IPS DF 4.7 (cell line): Measurements from ENCODE around the gene FLNB.
"Not testable (repeated sequence)": the region's sequence is repeated elsewhere in the genome, so short reads cannot be mapped to it uniquely, and the experiment has no call there.

Source experiments
- DNase-seq: peaks from one replicate; pipeline ENCODE4 v3.0.0-alpha.2; 2013; ENCODE audit warnings: low spot score; ENCODE audit errors: extremely low read depth

Gene FLNB

GRCh38 chr3:58198804-58199203 lies 190.6 kb downstream of the FLNB start:
- DNase-seq, result no peak

GRCh38 chr3:58200121-58200709 lies 192.0 kb downstream of the FLNB start:
- no peak for DNase-seq

DNA sequence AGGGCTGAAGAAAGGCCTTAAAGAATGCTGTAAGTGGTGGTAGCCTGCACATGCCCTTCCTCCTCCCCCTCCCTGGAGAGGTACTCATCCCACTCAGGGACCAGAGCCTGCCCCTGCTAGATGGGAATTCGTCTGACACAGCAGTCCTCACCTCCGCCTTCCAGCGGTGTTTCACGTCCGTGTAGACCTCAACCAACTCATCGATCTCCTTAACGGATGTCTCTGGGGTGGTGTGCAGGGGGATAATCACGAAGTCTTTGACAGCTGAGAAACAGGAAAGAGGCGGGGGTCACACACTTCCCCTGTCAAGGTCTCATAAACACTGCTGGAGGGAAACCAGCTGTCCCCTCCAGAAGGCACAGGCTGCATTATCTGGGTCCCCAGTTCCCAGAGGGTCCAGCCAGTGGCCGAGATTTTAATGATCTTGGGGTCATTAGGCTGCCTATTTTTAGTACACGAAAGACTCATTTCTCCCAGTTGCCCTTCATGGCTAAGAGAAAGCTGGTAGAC lies 192.7 kb downstream of the FLNB start:
- no peak for DNase-seq

GRCh38 chr3:58201451-58201850 lies 193.2 kb downstream of the FLNB start:
- not testable (repeated sequence) for DNase-seq

DNA sequence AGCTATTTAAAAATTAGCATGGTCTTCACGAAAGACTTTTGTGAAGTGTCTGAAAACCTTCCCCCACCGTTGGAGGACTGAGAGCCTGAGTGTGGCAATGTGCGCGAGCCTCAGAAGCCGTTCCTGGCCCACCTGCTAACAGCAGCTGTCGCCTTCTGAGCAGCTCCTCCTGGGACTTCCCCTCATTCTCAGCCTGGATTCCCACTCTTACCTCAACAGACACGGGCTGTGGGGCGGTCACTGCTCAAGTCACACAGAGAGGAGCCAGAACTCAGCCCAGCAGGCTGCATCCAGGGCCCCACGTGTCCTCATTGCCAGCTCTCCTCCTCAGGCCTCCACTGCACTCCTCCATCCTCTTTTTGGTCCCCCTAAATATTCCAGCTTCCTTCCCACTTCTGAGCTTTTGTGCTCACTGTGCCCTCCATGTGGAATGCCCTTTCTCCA lies 194.7 kb downstream of the FLNB start:
- no peak for DNase-seq

DNA sequence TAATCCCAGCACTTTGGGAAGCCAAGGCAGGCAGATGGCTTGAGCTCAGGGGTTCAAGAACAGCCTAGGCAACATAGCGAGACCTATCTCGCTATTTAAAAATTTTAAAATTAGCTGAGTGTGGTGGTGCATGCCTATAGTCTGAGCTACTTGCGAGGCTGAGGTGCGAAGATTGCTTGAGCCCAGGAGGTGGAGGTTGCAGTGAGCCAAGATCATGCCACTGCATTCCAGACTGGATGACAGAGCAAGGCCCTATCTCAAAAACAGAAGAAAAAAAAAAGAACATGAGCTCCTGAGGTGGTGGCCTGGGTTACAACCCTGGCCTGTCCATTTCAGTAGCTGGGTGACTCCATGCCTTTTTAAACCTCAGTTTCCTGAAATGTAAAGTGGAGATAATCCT lies 195.3 kb downstream of the FLNB start:
- no peak for DNase-seq

DNA sequence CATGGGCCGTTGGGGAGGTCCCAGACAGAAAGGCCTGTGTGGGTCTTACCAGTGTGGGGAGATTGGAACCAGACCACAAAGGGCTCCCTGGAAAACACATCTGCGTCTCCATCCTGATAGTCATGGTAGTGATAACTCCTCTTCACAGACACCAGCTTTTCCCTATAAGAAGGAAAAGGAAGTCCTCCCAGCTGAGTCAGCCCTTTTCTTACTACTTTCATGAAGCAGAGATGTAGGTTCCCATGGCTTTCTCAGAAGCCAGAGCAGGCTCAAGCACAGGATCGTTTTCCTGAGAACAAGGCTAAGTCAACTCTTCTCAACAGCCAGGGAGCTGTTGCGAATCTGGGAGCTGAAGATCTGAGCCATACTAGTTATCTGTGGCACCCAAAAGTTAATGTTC lies 196.5 kb downstream of the FLNB start:
- DNase-seq, result no peak

DNA sequence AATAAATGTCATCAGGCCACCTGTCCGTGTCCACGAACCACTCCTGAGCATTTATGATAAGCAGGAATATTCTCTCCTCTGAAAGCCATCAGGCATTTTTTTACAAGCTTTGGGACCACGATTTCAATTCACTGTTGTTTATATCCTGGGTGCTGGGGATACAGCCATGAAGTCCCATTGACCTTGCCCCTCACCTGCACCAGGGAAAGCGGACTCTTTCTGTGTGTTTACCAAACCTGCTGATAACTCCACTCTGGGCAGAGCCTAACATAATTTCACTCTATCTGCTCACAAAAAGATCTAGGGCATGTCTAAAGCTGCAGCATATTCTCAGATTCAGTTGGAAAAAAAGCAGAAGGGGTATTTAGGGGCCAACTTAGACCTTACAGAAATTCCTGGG lies 197.8 kb downstream of the FLNB start:
- DNase-seq, result no peak

GRCh38 chr3:58206406-58207011 lies 198.3 kb downstream of the FLNB start:
- no peak for DNase-seq

DNA sequence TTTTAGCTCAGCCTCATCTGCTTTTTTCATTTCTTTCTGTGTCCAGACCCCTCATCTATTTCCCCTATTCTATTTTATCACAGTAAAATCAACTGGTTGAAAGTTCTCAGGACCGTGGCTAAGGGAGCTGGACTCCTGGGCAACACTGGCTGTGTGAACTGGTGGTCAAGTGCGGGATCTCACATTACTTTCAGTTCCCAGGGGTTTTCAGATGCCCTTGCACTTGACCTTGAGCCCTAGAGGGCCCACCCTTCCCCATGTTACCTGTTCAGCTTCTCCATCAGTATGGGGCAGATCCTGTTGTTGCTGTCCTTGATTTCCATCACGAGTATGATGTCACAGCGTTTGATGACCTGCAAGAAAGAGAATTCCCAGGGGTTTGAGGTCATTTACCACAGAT lies 199.7 kb downstream of the FLNB start:
- no peak for DNase-seq

DNA sequence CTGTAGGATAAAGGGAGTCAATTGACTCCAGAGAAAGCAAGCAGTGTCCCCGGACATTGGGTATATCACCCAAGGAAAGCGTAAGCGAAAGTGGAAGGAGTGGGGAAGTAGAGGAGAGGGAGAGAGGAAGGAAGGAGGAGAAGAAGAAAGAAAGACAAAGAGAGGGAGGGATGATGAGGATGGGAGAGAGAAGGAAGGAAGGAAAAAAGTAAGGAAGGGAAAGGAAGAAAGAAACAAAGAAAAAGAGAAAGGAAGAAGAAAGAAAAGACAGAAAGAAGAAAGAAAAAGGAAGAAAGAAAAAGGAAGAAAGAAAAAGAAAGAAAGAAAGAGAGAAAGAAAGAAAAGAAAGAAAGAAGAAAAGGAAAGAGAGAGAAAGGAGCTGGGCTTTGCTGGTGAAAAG lies 201.7 kb downstream of the FLNB start:
- DNase-seq, result no peak

GRCh38 chr3:58210761-58211460 lies 202.7 kb downstream of the FLNB start, which contains the start of gene DNASE1L3:
TSS of gene DNASE1L3 (minus strand) at chr3:58210972. CDS start at chr3:58210906, 66 bp downstream.
- no peak for DNase-seq

DNA sequence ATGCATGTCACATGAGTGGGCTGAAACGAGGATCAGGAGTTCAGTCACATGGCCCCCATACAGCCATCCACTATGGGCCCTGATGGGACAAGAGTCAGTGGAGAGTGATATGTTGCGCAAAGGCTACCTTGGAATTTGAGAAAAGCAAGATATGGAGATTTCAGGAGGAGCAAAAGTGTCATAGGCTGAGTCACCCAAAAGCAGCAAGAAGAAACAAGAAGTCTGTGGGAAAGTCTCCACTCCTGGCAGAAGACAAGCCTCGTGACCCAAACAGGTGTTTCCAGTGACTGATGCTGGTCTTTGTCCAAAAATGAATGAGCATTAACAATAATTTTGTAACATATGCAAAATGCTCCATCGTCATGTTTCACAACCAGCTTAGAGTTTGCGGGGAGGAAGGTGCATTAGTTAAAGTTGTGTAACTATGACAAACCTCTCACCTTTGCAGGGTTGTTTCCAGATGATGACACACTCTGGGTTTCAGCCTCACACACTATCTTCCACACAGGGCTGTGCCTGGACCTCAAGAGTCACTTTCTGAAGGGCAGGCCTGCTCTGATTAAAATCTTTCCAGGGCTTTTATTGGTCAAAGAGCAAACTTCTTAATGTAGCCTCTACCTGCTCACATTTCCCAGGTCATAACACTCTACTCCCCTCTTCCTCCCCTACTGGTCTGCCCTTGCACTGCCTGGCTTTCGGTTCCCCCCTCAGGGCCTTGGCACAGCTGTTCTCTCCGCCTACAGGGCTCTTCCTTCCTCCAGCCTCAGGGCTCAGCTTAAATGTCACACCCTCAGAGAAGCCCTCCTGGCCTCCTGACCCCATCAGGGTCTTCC lies 206.5 kb downstream of the FLNB start:
- DNase-seq, result no peak

- DNase-seq, result no peak
These were observed 207.2 kb downstream of the FLNB start for GRCh38 chr3:58215317-58216025.

GRCh38 chr3:58216496-58217195 lies 208.4 kb downstream of the FLNB start:
- DNase-seq, result no peak

- no peak for DNase-seq
These were observed 209.1 kb downstream of the FLNB start for GRCh38 chr3:58217209-58217811.

GRCh38 chr3:58218904-58219303 lies 210.7 kb downstream of the FLNB start:
- DNase-seq, result no peak
